Panc1 (cell line): ENCODE results near the gene ADGRB3. TPM values are rescaled to one million over a fixed set of nuclear protein-coding genes. Genes with fewer than 3 reads are reported as not detected.

Experiments used
- ATAC-seq: fragments of 200-7000 bp; cut with Tn5 transposase; 2 replicates; pipeline ENCODE4 v1.9.1; 2020; ENCODE audit warnings: mild to moderate bottlenecking, moderate library complexity
- BruUV-seq: library from RNA; stranded (reverse); fragments of 400-500 nt; replicated peaks from 2 replicates; lab custom pipeline; 2021; lab: Mats Ljungman, UMichigan
- CTCF ChIA-PET: fragments of 300-600 bp; sonication (Branson Sonifier 250); formaldehyde crosslinking; loops from one replicate; lab custom pipeline; 2022; ENCODE audit warnings: antibody characterized with exemption; lab: Charles Lee
- POLR2A ChIA-PET: fragments of 300-600 bp; sonication (Branson Sonifier 250); formaldehyde crosslinking; loops from one replicate; lab custom pipeline; 2022; ENCODE audit warnings: antibody characterized with exemption; lab: Charles Lee
- DNase-seq: peaks from one replicate; pipeline ENCODE4 v3.0.0-alpha.2; 2010; ENCODE audit warnings: low read depth, low spot score
- H3K27ac ChIP-seq: 2 replicates; pipeline ENCODE4 v1.5.1; 2011; ENCODE audit warnings: mild to moderate bottlenecking, low read length, inconsistent platforms
- H3K27me3 ChIP-seq: fragments of 200-500 bp; sonication (Bioruptor generic); 2 replicates; pipeline ENCODE4 v1.6.0; 2014; ENCODE audit warnings: low read length, inconsistent platforms; ENCODE audit not compliant: control insufficient read depth, insufficient read depth
- H3K36me3 ChIP-seq: fragments of 200-500 bp; sonication (Bioruptor generic); 2 replicates; pipeline ENCODE4 v1.5.1; 2014; ENCODE audit warnings: inconsistent platforms, mild to moderate bottlenecking, low read length, moderate library complexity; ENCODE audit not compliant: control insufficient read depth, insufficient read depth
- H3K4me1 ChIP-seq: 2 replicates; pipeline ENCODE4 v1.5.1; 2011; ENCODE audit warnings: inconsistent platforms, mild to moderate bottlenecking, low read length, moderate library complexity; ENCODE audit not compliant: control insufficient read depth, insufficient read depth
- H3K4me3 ChIP-seq, 2 experiments: 2 replicates each; pipeline ENCODE4 v1.5.1; 2011 to 2012; ENCODE audit warnings: low read depth in 2 of 2, low read length in 2 of 2, mild to moderate bottlenecking in 2 of 2, inconsistent platforms in 1 of 2, moderate library complexity in 1 of 2
- H3K9me3 ChIP-seq: fragments of 200-500 bp; sonication (Bioruptor generic); 2 replicates; pipeline ENCODE4 v1.5.1; 2014; ENCODE audit warnings: low read depth, mild to moderate bottlenecking, inconsistent platforms, low read length, moderate library complexity; ENCODE audit not compliant: control insufficient read depth, insufficient read depth
- CTCF ChIP-seq: fragments of 450-650 bp; IDR thresholded peaks from 2 replicates; pipeline ENCODE4 v1.5.1; 2017; ENCODE audit warnings: mild to moderate bottlenecking
- POLR2AphosphoS5 ChIP-seq: IDR thresholded peaks from 2 replicates; pipeline ENCODE4 v1.6.1; 2012; ENCODE audit warnings: mild to moderate bottlenecking, low read depth, low read length, moderate library complexity
- REST ChIP-seq, 2 experiments: IDR thresholded peaks; 2 replicates each; pipeline ENCODE4 v1.6.1; 2011 to 2012; ENCODE audit warnings: low read depth in 2 of 2, control low read depth in 1 of 2, low read length in 1 of 2, mild to moderate bottlenecking in 1 of 2, moderate library complexity in 1 of 2; ENCODE audit not compliant: insufficient read depth in 1 of 2
- SIN3A ChIP-seq: IDR thresholded peaks from 2 replicates; pipeline ENCODE4 v1.6.1; 2012; ENCODE audit warnings: low read depth, mild to moderate bottlenecking, low read length, moderate library complexity, borderline replicate concordance; ENCODE audit not compliant: insufficient read depth
- TCF7L2 ChIP-seq: IDR thresholded peaks from 2 replicates; pipeline ENCODE4 v1.6.1; 2011; ENCODE audit warnings: mild to moderate bottlenecking, low read depth, low read length, inconsistent platforms
- in situ Hi-C: cut with HindIII; loops from 2 replicates; pipeline ENCODE4 v1.10.0; 2016; ENCODE audit warnings: low sequenced_read_pairs, low pct_unique_long_range_greater_than_20kb
- intact Hi-C: fragments of 100-400 bp; cut with micrococcal nuclease; formaldehyde crosslinking; loops from one replicate; pipeline ENCODE4 v1.10.0; 2022; ENCODE audit not compliant: unreplicated experiment
- total RNA-seq: library from RNA; stranded (reverse); gene quantifications from one replicate; pipeline ENCODE4 v1.2.1, GENCODE V29; 2021; ENCODE audit not compliant: unreplicated experiment

Gene ADGRB3
- total RNA-seq, 1 experiment from 2014 or later = 0.10 TPM

GRCh38 chr6:69279805-69280204 is 644.7 kb downstream of the ADGRB3 start:
- no peak for DNase-seq
- H3K36me3 ChIP-seq = no peaks in the 10 kb centered on the region
- intact Hi-C loops = no loop called here
- POLR2A ChIA-PET = no interaction called here
- no TSS peak for BruUV-seq
- H3K27me3 ChIP-seq = no peaks in the 10 kb centered on the region
- no peak overlapping the region for H3K27ac ChIP-seq
- CTCF ChIA-PET = no interaction called here
- no peaks in the 10 kb centered on the region for H3K4me1 ChIP-seq
- TF ChIP-seq CTCF (no peak), TCF7L2 (no peak)
- no peaks in the 10 kb centered on the region for H3K9me3 ChIP-seq
- no peak for ATAC-seq
- no peak overlapping the region for H3K4me3 ChIP-seq
- in situ Hi-C loops = no loop called here

- Histone ChIP-seq H3K27ac (no peak overlapping the region), H3K9me3 (no peaks in the 10 kb centered on the region), H3K4me3 (no peak overlapping the region), H3K36me3 (no peaks in the 10 kb centered on the region), H3K4me1 (no peaks in the 10 kb centered on the region), H3K27me3 (no peaks in the 10 kb centered on the region)
- BruUV-seq = no TSS peak
- in situ Hi-C loops = no loop called here
- ATAC-seq = no peak
- DNase-seq = no peak
- ChIA-PET CTCF (no interaction called here), POLR2A (no interaction called here)
- intact Hi-C loops = no loop called here
- no peak for TF ChIP-seq POLR2AphosphoS5
- TF ChIP-seq SIN3A = no peak
- no peak for TF ChIP-seq TCF7L2
- TF ChIP-seq CTCF = no peak
- TF ChIP-seq REST (IDR thresholded peaks at IDR 0.05; ENCODE audit: insufficient read depth in 1 of 2, low read depth in 2 of 2, low read length in 1 of 2) = no peak
Measured at GRCh38 chr6:69280858-69281257, 645.8 kb downstream of the ADGRB3 start.
